Testis (tissue), 3 donors: ENCODE data around the gene UGT1A4. TPM values are rescaled to one million over a fixed set of nuclear protein-coding genes. Genes with fewer than 3 reads are reported as not detected.

ENCODE experiments used
- DNase-seq: peaks from one replicate; pipeline ENCODE4 v3.0.0-alpha.2; 2019
- H3K27ac ChIP-seq, 2 donors: fragments of 200-600 bp; sonication (generic); one replicate each; pipeline ENCODE4 v1.5.1; 2019
- H3K27me3 ChIP-seq: fragments of 200-600 bp; sonication (generic); one replicate; pipeline ENCODE4 v1.5.1; 2019
- H3K36me3 ChIP-seq: fragments of 200-600 bp; sonication (generic); one replicate; pipeline ENCODE4 v1.5.1; 2017; ENCODE audit warnings: low read depth; ENCODE audit errors: missing control alignments
- H3K4me1 ChIP-seq: fragments of 200-600 bp; sonication (generic); one replicate; pipeline ENCODE4 v1.5.1; 2019
- H3K4me3 ChIP-seq, 2 donors: fragments of 200-600 bp; sonication (generic); one replicate each; pipeline ENCODE4 v1.5.1; 2017 to 2019
- H3K9me3 ChIP-seq: fragments of 200-600 bp; sonication (generic); one replicate; pipeline ENCODE4 v1.5.1; 2017
- POLR2A ChIP-seq: fragments of 450-650 bp; IDR thresholded peaks from one replicate; pipeline ENCODE4 v1.6.1; 2017; ENCODE audit warnings: antibody characterized with exemption, mild to moderate bottlenecking, moderate library complexity
- WGBS, 2 donors: methylation state at CpG; one replicate each; pipeline ENCODE4 v1.1.5; 2018; 5-methylcytosine and 5-hydroxymethylcytosine counted together
- intact Hi-C: fragments of 100-400 bp; cut with DNase I; formaldehyde crosslinking; loops from one replicate; pipeline ENCODE4 v1.15.1; 2023; ENCODE audit warnings: low total_unique reads
- polyA plus RNA-seq: library from polyadenylated mRNA; stranded (reverse); fragments of 350-450 nt; fragmentation: Illumina TruSeq; extraction: RNeasy Lipid Tissue Mini Kit (QIAGEN cat#74804); gene quantifications from one replicate; pipeline ENCODE4 v1.2.3, GENCODE V29; 2014; ENCODE audit warnings: low read depth, low replicate concordance; ENCODE audit not compliant: insufficient read depth
- total RNA-seq, 2 donors: library from RNA; depleted of rRNA; stranded (reverse); fragments of >200 nt; gene quantifications; one replicate each; pipeline ENCODE4 v1.2.3, GENCODE V29; 2016
- TF ChIP-seq, protein P1 (sequence below), 3 experiments: fragments of 450-650 bp in 2 of 3; fragments of 200-600 bp in 1 of 3; sonication (generic) in 1 of 3; IDR thresholded peaks; one replicate each; pipeline ENCODE4 v1.5.1; 2016 to 2019; ENCODE audit warnings: antibody characterized with exemption in 3 of 3, mild to moderate bottlenecking in 2 of 3, moderate library complexity in 1 of 3

UGT1A4 gene
- total and polyA plus RNA-seq, 3 donors from 2014 or later, result 0.25 TPM; not detected in 2

DNA sequence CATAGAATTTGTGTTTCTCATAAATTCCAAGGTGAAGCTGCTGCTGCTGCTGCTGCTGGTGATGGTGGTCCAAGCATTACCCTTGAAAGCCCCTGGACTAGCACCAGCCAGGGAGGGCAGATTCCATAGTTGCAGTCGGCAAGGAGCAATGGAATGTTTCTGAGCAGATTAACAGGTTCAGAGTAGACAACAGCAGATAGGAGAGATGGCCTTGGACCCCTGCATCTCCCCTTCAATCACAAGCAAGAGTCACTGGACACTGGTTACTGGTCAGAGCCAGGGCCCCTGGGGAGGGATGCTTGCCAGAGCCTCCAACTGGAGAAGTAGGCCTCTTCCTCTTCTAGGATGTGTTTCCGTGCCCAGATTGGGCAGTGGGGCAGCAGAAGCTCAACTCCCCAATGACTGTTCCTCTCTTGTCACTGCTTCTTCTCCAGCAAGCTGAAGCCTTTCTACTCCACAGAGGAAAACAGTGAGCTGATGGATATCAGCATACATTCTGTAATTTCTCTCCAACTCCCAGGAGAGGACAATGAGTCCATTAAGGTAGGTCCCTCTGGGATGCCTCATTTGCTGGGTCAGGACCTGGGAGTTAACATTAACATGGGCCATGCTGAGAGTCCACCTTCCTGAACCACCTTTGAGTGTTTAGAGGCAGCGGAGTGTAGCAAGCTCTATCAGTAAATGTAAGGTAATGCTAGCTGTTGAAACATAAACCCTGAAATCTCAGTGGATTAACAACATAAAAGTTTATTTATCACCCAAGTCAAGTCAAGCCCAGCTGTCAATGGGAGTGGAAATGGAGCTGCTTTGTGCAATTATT is 94.9 kb downstream of the UGT1A4 start:
- H3K36me3 ChIP-seq, result no peaks in the 10 kb centered on the region
- no peaks in the 10 kb centered on the region for H3K27me3 ChIP-seq
- intact Hi-C loops, result no loop called here
- H3K4me1 ChIP-seq, result no peaks in the 10 kb centered on the region
- DNase-seq, result no peak
- no peaks in the 10 kb centered on the region for H3K9me3 ChIP-seq
- no peak for TF ChIP-seq POLR2A
- TF ChIP-seq, protein P1, sequence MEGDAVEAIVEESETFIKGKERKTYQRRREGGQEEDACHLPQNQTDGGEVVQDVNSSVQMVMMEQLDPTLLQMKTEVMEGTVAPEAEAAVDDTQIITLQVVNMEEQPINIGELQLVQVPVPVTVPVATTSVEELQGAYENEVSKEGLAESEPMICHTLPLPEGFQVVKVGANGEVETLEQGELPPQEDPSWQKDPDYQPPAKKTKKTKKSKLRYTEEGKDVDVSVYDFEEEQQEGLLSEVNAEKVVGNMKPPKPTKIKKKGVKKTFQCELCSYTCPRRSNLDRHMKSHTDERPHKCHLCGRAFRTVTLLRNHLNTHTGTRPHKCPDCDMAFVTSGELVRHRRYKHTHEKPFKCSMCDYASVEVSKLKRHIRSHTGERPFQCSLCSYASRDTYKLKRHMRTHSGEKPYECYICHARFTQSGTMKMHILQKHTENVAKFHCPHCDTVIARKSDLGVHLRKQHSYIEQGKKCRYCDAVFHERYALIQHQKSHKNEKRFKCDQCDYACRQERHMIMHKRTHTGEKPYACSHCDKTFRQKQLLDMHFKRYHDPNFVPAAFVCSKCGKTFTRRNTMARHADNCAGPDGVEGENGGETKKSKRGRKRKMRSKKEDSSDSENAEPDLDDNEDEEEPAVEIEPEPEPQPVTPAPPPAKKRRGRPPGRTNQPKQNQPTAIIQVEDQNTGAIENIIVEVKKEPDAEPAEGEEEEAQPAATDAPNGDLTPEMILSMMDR (IDR thresholded peaks at IDR 0.05), result no peak
- no peak overlapping the region for H3K27ac ChIP-seq
- no peak overlapping the region for H3K4me3 ChIP-seq
- WGBS, 2 donors, result 68 to 77% methylated on average over 3 of the region's 3 CpGs

DNA sequence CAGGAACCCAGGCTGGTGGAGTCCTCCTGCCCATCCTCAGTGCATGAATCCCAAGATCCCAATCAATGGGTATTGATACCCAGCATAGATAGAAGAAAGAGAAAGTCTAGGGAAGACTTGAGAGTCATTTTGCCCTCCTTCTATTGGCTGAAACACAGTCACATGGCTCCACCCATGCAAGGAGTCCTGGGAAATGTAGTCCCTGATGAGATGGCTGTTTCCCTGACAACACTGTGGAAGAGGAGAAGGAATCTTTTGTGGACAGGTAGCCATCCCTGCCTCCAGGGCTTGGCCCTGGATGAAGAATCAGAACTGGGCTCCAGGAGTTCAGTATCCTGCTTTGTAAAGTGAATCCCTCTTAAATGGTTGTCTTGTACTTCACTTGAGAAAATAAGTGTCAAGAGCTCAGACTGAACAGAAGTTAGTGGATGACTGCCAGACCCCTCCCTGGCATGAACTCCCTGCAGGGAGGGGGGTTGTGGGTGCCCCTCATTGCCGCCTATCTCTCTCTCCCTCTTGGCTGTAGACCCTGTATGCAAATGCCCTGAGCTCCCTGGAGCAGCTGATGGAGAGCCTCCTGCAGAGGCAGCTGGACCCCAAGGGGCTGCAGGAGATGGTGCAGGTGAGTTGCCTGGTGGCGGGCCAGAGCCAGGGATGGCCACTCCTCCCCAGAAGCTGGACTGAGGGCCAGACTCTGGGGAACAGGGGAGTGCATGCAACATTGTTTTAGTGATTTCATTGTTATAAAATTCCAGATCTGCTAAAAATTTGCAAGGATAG is 95.7 kb downstream of the UGT1A4 start:
- H3K27ac ChIP-seq, result no peak overlapping the region
- H3K9me3 ChIP-seq, result no peaks in the 10 kb centered on the region
- no peak for TF ChIP-seq POLR2A
- TF ChIP-seq, protein P1 (IDR thresholded peaks at IDR 0.05), result no peak
- WGBS, 2 donors, result 79 to 100% methylated on average over 1 to 2 of the region's 2 CpGs
- H3K4me1 ChIP-seq, result no peaks in the 10 kb centered on the region
- H3K4me3 ChIP-seq, result no peak overlapping the region
- no peaks in the 10 kb centered on the region for H3K36me3 ChIP-seq
- DNase-seq, result no peak
- no peaks in the 10 kb centered on the region for H3K27me3 ChIP-seq
- intact Hi-C loops, result no loop called here

DNA sequence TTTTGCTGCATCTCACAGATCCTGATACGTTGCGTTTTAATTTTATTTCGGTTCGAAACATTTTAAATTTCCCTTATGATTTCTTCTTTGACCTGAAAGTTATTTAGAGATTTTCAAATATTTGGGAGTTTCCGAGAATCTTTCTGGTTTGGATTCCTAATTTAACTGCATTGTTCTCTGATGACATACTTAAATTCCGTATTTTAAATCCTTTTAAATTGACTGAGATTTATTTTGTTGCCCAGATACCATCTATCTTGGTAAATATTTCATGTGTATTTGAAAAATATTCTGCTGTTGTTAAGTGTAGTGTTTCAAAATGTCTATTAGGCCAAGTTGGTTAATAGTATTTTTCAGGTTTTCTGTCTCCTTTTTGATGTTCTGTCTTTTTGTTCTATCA is 97.3 kb downstream of the UGT1A4 start:
- Histone ChIP-seq H3K9me3 (no peaks in the 10 kb centered on the region), H3K27me3 (no peaks in the 10 kb centered on the region), H3K4me3 (no peak overlapping the region), H3K4me1 (no peaks in the 10 kb centered on the region), H3K36me3 (no peaks in the 10 kb centered on the region), H3K27ac (no peak overlapping the region)
- DNase-seq, result no peak
- intact Hi-C loops, result no loop called here
- TF ChIP-seq, protein P1 (IDR thresholded peaks at IDR 0.05), result no peak
- 81 to 82% methylated on average over 6 of the region's 6 CpGs for WGBS, 2 donors

DNA sequence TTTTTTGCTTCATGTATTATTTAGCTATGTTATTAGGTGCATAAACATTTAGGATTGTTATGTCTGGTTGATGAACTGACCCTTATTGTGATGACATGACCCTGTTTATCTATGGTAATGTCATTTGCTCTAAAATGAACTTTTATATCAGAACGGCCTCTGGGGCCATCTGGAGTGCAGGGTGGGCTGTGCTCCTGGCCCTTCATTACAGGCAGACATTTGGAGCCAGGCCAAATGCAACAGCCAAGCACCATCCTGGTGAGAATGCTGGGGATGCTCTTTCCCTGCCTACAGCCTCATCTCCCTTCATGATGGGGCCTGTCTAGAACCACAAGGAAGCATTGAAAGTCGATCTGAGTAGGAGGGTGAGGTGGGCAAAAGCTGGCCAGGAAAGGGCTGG is 97.8 kb downstream of the UGT1A4 start:
- no peaks in the 10 kb centered on the region for H3K9me3 ChIP-seq
- intact Hi-C loops, result no loop called here
- H3K27me3 ChIP-seq, result no peaks in the 10 kb centered on the region
- 55 to 72% methylated on average over 2 of the region's 2 CpGs for WGBS, 2 donors
- no peak for DNase-seq
- H3K4me1 ChIP-seq, result no peaks in the 10 kb centered on the region
- H3K36me3 ChIP-seq, result no peaks in the 10 kb centered on the region
- no peak overlapping the region for H3K4me3 ChIP-seq
- no peak overlapping the region for H3K27ac ChIP-seq
- TF ChIP-seq, protein P1 (IDR thresholded peaks at IDR 0.05), result no peak
- no peak for TF ChIP-seq POLR2A
